Measurements from ENCODE around the gene COTL1.

The COTL1 gene

GRCh38 chr16:84532291-84532724 lies 85.6 kb downstream of the COTL1 start:
- H3K4me3 ChIP-seq (replicated peaks; ENCODE audit: low read depth, low read length): no peak overlapping the region
- no peak for TF ChIP-seq CTCF (IDR thresholded peaks at IDR 0.05; ENCODE audit: insufficient read depth, low read length, poor library complexity, severe bottlenecking)
- no peak for DNase-seq (ENCODE audit: extremely low read depth, insufficient read length)
- no peaks in the 10 kb centered on the region for H3K27me3 ChIP-seq (replicated peaks; ENCODE audit: control insufficient read depth, insufficient read depth, low read length)
- no peaks in the 10 kb centered on the region for H3K36me3 ChIP-seq (ENCODE audit: control insufficient read depth, insufficient read depth, low read length)

GRCh38 chr16:84531671-84532111 lies 86.2 kb downstream of the COTL1 start:
- no peak for DNase-seq (ENCODE audit: extremely low read depth, insufficient read length)
- Histone ChIP-seq H3K36me3 (ENCODE audit: control insufficient read depth, insufficient read depth, low read length) (no peaks in the 10 kb centered on the region), H3K4me3 (replicated peaks; ENCODE audit: low read depth, low read length) (no peak overlapping the region), H3K27me3 (replicated peaks; ENCODE audit: control insufficient read depth, insufficient read depth, low read length) (no peaks in the 10 kb centered on the region)
- no peak for TF ChIP-seq CTCF (IDR thresholded peaks at IDR 0.05; ENCODE audit: insufficient read depth, low read length, poor library complexity, severe bottlenecking)

DNA sequence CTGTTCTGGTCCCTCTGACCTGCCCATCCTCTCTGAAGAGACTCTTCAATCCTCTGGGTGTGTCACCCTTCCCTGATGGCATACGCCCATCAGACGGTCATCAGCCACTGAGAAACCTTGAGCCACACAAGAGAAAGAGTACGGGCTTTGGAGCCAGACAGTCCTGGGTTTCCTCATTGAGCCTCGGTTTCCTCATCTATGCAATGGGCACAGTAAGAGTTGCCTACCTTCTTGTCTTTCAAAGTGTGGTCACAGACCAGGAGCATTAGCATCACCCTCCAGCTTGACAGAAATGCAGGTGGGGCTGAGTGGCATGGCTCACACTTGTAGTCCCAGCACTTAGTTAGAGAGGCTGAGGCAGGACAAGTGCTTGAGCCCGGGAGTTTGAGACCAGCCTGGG lies 87.3 kb downstream of the COTL1 start:
- Histone ChIP-seq H3K4me3 (replicated peaks; ENCODE audit: low read depth, low read length) (no peak overlapping the region), H3K36me3 (ENCODE audit: control insufficient read depth, insufficient read depth, low read length) (no peaks in the 10 kb centered on the region), H3K27me3 (replicated peaks; ENCODE audit: control insufficient read depth, insufficient read depth, low read length) (no peaks in the 10 kb centered on the region)
- DNase-seq (ENCODE audit: extremely low read depth, insufficient read length): no peak
- TF ChIP-seq CTCF (IDR thresholded peaks at IDR 0.05; ENCODE audit: insufficient read depth, low read length, poor library complexity, severe bottlenecking): no peak

DNA sequence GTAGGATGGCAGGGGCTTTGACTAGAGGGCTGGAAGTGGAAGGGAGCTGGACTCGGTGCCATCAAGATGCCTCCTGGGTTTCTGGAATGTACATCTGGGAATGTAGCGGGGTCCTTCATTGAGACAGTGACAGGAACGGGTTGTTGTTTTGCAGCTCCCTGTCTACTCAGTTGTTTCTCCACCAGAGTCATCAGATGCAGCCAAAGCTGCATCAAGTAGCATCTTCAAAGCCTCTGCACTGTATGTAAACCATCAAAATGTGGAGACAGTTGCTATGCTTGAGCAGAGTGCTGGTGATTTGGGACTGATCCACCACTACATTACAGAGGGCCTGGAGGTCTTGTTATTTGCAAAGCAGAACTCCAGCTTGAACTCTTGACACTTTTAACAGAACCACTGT lies 88.3 kb downstream of the COTL1 start:
- Histone ChIP-seq H3K36me3 (ENCODE audit: control insufficient read depth, insufficient read depth, low read length) (no peaks in the 10 kb centered on the region), H3K4me3 (replicated peaks; ENCODE audit: low read depth, low read length) (no peak overlapping the region), H3K27me3 (replicated peaks; ENCODE audit: control insufficient read depth, insufficient read depth, low read length) (no peaks in the 10 kb centered on the region)
- DNase-seq (ENCODE audit: extremely low read depth, insufficient read length): no peak
- TF ChIP-seq CTCF (IDR thresholded peaks at IDR 0.05; ENCODE audit: insufficient read depth, low read length, poor library complexity, severe bottlenecking): no peak

GRCh38 chr16:84528322-84528721 lies 89.6 kb downstream of the COTL1 start:
- H3K36me3 ChIP-seq (ENCODE audit: control insufficient read depth, insufficient read depth, low read length): no peaks in the 10 kb centered on the region
- DNase-seq (ENCODE audit: extremely low read depth, insufficient read length): no peak
- TF ChIP-seq CTCF (IDR thresholded peaks at IDR 0.05; ENCODE audit: insufficient read depth, low read length, poor library complexity, severe bottlenecking): no peak
- H3K4me3 ChIP-seq (replicated peaks; ENCODE audit: low read depth, low read length): no peak overlapping the region
- no peaks in the 10 kb centered on the region for H3K27me3 ChIP-seq (replicated peaks; ENCODE audit: control insufficient read depth, insufficient read depth, low read length)
